ENCODE data around the gene TRIP10.

DNA sequence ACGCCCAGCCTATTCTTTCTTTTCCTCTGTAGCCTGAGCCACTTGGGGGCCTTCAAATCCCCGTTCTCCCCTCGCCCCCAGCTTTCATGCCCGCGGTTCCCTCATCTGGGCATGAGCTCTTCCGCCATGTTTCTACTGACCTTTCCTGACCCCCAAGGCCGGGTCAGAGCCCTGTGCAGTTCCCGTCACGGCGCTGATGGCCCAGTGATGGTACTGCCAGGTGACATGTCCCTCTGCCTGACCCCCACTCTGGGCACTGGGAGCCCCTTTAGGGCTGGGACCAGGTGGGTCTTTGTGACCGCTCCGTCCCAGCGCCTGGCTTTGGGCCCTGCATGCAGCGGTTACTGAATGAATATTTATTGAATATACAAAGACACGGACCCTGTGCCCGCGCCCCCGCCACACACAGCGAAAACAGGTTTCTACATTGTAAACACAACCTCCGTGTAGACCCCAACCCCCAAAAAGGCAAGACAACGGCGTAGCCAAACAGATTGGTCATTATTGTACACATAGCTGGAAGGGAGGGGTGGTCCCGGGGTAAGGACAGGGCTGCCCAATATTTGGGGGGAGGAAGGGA is 9.8 kb upstream of the TRIP10 start:
- no peak for TF ChIP-seq GABPA (IDR thresholded peaks at IDR 0.05; ENCODE audit: low read depth)
- TF ChIP-seq, protein P1, sequence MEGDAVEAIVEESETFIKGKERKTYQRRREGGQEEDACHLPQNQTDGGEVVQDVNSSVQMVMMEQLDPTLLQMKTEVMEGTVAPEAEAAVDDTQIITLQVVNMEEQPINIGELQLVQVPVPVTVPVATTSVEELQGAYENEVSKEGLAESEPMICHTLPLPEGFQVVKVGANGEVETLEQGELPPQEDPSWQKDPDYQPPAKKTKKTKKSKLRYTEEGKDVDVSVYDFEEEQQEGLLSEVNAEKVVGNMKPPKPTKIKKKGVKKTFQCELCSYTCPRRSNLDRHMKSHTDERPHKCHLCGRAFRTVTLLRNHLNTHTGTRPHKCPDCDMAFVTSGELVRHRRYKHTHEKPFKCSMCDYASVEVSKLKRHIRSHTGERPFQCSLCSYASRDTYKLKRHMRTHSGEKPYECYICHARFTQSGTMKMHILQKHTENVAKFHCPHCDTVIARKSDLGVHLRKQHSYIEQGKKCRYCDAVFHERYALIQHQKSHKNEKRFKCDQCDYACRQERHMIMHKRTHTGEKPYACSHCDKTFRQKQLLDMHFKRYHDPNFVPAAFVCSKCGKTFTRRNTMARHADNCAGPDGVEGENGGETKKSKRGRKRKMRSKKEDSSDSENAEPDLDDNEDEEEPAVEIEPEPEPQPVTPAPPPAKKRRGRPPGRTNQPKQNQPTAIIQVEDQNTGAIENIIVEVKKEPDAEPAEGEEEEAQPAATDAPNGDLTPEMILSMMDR (IDR thresholded peaks at IDR 0.05 in 2 of 3, conservative IDR thresholded peaks at IDR 0.05 in 1 of 3; ENCODE audit: control insufficient read depth in 2 of 3, extremely low read depth in 1 of 3, insufficient read depth in 1 of 3, low read depth in 3 of 3, low read length in 3 of 3), result no peak
- no peak for TF ChIP-seq ZSCAN29 (IDR thresholded peaks at IDR 0.05)
- no peak for TF ChIP-seq MXI1 (IDR thresholded peaks at IDR 0.05; ENCODE audit: low read depth, low read length)
- TF ChIP-seq CHD4 (IDR thresholded peaks at IDR 0.05), result no peak
- TF ChIP-seq SMAD1 (IDR thresholded peaks at IDR 0.05; ENCODE audit: low read depth, partially characterized antibody), result no peak
- no peak for TF ChIP-seq FOS (IDR thresholded peaks at IDR 0.05; ENCODE audit: borderline replicate concordance, extremely low read depth, insufficient read length)
- TF ChIP-seq, protein P2, sequence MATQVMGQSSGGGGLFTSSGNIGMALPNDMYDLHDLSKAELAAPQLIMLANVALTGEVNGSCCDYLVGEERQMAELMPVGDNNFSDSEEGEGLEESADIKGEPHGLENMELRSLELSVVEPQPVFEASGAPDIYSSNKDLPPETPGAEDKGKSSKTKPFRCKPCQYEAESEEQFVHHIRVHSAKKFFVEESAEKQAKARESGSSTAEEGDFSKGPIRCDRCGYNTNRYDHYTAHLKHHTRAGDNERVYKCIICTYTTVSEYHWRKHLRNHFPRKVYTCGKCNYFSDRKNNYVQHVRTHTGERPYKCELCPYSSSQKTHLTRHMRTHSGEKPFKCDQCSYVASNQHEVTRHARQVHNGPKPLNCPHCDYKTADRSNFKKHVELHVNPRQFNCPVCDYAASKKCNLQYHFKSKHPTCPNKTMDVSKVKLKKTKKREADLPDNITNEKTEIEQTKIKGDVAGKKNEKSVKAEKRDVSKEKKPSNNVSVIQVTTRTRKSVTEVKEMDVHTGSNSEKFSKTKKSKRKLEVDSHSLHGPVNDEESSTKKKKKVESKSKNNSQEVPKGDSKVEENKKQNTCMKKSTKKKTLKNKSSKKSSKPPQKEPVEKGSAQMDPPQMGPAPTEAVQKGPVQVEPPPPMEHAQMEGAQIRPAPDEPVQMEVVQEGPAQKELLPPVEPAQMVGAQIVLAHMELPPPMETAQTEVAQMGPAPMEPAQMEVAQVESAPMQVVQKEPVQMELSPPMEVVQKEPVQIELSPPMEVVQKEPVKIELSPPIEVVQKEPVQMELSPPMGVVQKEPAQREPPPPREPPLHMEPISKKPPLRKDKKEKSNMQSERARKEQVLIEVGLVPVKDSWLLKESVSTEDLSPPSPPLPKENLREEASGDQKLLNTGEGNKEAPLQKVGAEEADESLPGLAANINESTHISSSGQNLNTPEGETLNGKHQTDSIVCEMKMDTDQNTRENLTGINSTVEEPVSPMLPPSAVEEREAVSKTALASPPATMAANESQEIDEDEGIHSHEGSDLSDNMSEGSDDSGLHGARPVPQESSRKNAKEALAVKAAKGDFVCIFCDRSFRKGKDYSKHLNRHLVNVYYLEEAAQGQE (IDR thresholded peaks at IDR 0.05; ENCODE audit: low read depth, low read length), result no peak
- TF ChIP-seq POLR2AphosphoS5 (IDR thresholded peaks at IDR 0.05; ENCODE audit: low read length), result no peak
- TF ChIP-seq RFX5 (IDR thresholded peaks at IDR 0.05; ENCODE audit: low read depth, low read length), result no peak
- no peak for TF ChIP-seq TBL1XR1 (IDR thresholded peaks at IDR 0.05; ENCODE audit: low read depth, low read length)

Measured in GM12878 (cell line).